Naive thymus-derived CD4-positive, alpha-beta T cell (primary cell): ENCODE data around the gene GPLD1. TPM values are rescaled to one million over a fixed set of nuclear protein-coding genes. Genes with fewer than 3 reads are reported as not detected.
"Not testable (repeated sequence)": the region's sequence is repeated elsewhere in the genome, so short reads cannot be mapped to it uniquely, and the experiment has no call there.

ENCODE experiments used
- ATAC-seq: fragments of 150-1000 bp; cut with Tn5 transposase; 2 replicates; pipeline ENCODE4 v1.10.0; 2021; ENCODE audit warnings: mild to moderate bottlenecking, moderate library complexity
- CTCF ChIA-PET: fragments of 350-600 bp; sonication (Branson Sonifier 250); formaldehyde crosslinking; loops from one replicate; lab custom pipeline; 2021; ENCODE audit warnings: antibody characterized with exemption; lab: Charles Lee
- POLR2A ChIA-PET: fragments of 350-600 bp; sonication (Branson Sonifier 250); formaldehyde crosslinking; loops from one replicate; lab custom pipeline; 2021; ENCODE audit warnings: antibody characterized with exemption, inconsistent platforms; lab: Charles Lee
- DNase-seq, 9 donors: peaks; one replicate each; pipeline versions ENCODE4 v3.0.0 to v3.0.0-alpha.2; 2020 to 2022; ENCODE audit warnings: mixed read lengths in 1 of 9
- H3K27ac ChIP-seq: one replicate; pipeline ENCODE4 v1.7.0; 2013; ENCODE audit warnings: mild to moderate bottlenecking, low read depth, low read length, moderate library complexity
- H3K27me3 ChIP-seq, 2 donors: one replicate each; pipeline ENCODE4 v1.7.0; 2013; ENCODE audit warnings: low read length in 2 of 2, mild to moderate bottlenecking in 2 of 2, moderate library complexity in 2 of 2; ENCODE audit not compliant: control insufficient read depth in 2 of 2, insufficient read depth in 2 of 2
- H3K36me3 ChIP-seq, 3 experiments: 1 replicate in 2 of 3; 2 replicates in 1 of 3; pipeline ENCODE4 v1.7.0; 2013; ENCODE audit warnings: low read length in 3 of 3, mild to moderate bottlenecking in 3 of 3, moderate library complexity in 1 of 3; ENCODE audit not compliant: insufficient read depth in 3 of 3, control insufficient read depth in 2 of 3
- H3K4me1 ChIP-seq, 2 donors: one replicate each; pipeline ENCODE4 v1.7.0; 2013; ENCODE audit warnings: low read length in 2 of 2, mild to moderate bottlenecking in 2 of 2, moderate library complexity in 1 of 2; ENCODE audit not compliant: control insufficient read depth in 2 of 2, insufficient read depth in 2 of 2
- H3K4me3 ChIP-seq: 2 replicates; pipeline ENCODE4 v1.7.0; 2013; ENCODE audit warnings: mild to moderate bottlenecking, low read length
- H3K9me3 ChIP-seq, 3 experiments: 1 replicate in 2 of 3; 2 replicates in 1 of 3; pipeline ENCODE4 v1.7.0; 2013; ENCODE audit warnings: low read length in 3 of 3; ENCODE audit not compliant: control insufficient read depth in 2 of 3
- H3K27ac Mint-ChIP-seq, 9 donors: one replicate each; pipeline ENCODE4 v1.8.0; 2020 to 2022; ENCODE audit warnings: mixed read lengths in 9 of 9, mild to moderate bottlenecking in 8 of 9, moderate library complexity in 5 of 9, inconsistent platforms in 2 of 9
- H3K27me3 Mint-ChIP-seq, 5 donors: one replicate each; pipeline ENCODE4 v1.8.0; 2021 to 2022; ENCODE audit warnings: mixed read lengths in 5 of 5, mild to moderate bottlenecking in 1 of 5
- H3K36me3 Mint-ChIP-seq, 5 donors: one replicate each; pipeline ENCODE4 v1.8.0; 2020 to 2022; ENCODE audit warnings: mixed read lengths in 5 of 5, mild to moderate bottlenecking in 3 of 5, inconsistent platforms in 1 of 5
- H3K4me1 Mint-ChIP-seq, 7 donors: one replicate each; pipeline ENCODE4 v1.8.0; 2020 to 2022; ENCODE audit warnings: mixed read lengths in 7 of 7, mild to moderate bottlenecking in 3 of 7, inconsistent platforms in 1 of 7
- H3K4me3 Mint-ChIP-seq, 10 donors: one replicate each; pipeline ENCODE4 v1.8.0; 2020 to 2022; ENCODE audit warnings: mild to moderate bottlenecking in 10 of 10, mixed read lengths in 10 of 10, moderate library complexity in 6 of 10, inconsistent platforms in 2 of 10
- H3K9me3 Mint-ChIP-seq, 11 donors: one replicate each; pipeline ENCODE4 v1.8.0; 2020 to 2022; ENCODE audit warnings: mixed read lengths in 11 of 11, mild to moderate bottlenecking in 4 of 11, inconsistent platforms in 1 of 11, moderate library complexity in 1 of 11
- intact Hi-C, 2 donors: fragments of 100-400 bp; cut with micrococcal nuclease; formaldehyde crosslinking; loops; one replicate each; pipeline ENCODE4 v1.15.1; 2023
- polyA plus RNA-seq, 2 donors: library from polyadenylated mRNA; unstranded; fragments of 300-500 nt; fragmentation: Illumina TruSeq; gene quantifications; one replicate each; pipeline ENCODE4 v1.2.3, GENCODE V29; 2021
- total RNA-seq, 6 experiments: library from RNA in 5 of 6; stranded (reverse) in 5 of 6; gene quantifications; 1 replicate in 5 of 6; 2 replicates in 1 of 6; pipeline ENCODE4 v1.2.3 and lab custom pipeline; 2021 to 2026

GPLD1 gene
- total and polyA plus RNA-seq, 7 experiments from 2014 or later, result 0.44 to 1.7 (median 0.94) TPM

- Histone ChIP-seq H3K4me3 (no peak overlapping the region), H3K27ac (no peak overlapping the region), H3K4me1 (no peaks in the 10 kb centered on the region), H3K36me3 (peaks cover 12 to 51% (median 18%) of the 10 kb centered on the region in 3 experiments), H3K27me3 (no peaks in the 10 kb centered on the region), H3K9me3 (no peaks in the 10 kb centered on the region)
- H3K4me3 Mint-ChIP-seq, result no peak overlapping the region
- H3K9me3 Mint-ChIP-seq, result no peaks in the 10 kb centered on the region
- H3K36me3 Mint-ChIP-seq, result peaks cover 10 to 30% (median 17%) of the 10 kb centered on the region in 5 donors
- intact Hi-C loops, result loop anchor here in 1 of 2 donors (10.0 kb wide), 1 partner anchor 660 kb away; no protein-coding TSS in a partner anchor
- no peaks in the 10 kb centered on the region for H3K27me3 Mint-ChIP-seq
- H3K27ac Mint-ChIP-seq, result no peak overlapping the region
- H3K4me1 Mint-ChIP-seq, result peaks cover 0 to under 1% (median 0%) of the 10 kb centered on the region in 7 donors
- CTCF ChIA-PET, result no interaction called here
- POLR2A ChIA-PET, result no interaction called here
- no peak for DNase-seq
- no peak for ATAC-seq
Measured at GRCh38 chr6:24425091-24425490, 64.3 kb downstream of the GPLD1 start.

DNA sequence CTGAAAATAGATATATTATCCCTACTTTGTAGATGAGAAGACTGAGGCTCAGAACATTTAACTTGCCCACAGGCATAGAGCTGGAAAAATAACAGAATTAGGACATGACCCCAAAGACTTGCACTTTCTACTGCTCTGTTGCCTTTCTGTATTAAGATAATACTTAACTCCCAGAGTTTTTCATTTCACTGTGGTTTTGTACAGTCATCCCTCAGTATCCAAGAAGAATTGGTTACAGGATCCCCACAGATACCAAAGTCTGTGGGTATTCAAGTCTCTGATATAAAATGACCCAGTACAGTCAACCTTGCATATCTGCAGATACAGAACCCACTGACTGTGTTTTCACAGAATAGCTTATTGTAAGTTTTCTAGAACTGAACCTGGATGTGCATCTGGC is 69.9 kb downstream of the GPLD1 start:
- Mint-ChIP-seq H3K4me3 (no peak overlapping the region), H3K27ac (no peak overlapping the region), H3K4me1 (peaks cover 0 to 3% (median 0%) of the 10 kb centered on the region in 7 donors), H3K27me3 (no peaks in the 10 kb centered on the region), H3K36me3 (peaks cover 19 to 50% (median 27%) of the 10 kb centered on the region in 5 donors), H3K9me3 (no peaks in the 10 kb centered on the region)
- Histone ChIP-seq H3K27ac (no peak overlapping the region), H3K9me3 (no peaks in the 10 kb centered on the region), H3K4me1 (no peaks in the 10 kb centered on the region), H3K36me3 (peaks cover 22 to 87% (median 25%) of the 10 kb centered on the region in 3 experiments), H3K4me3 (no peak overlapping the region), H3K27me3 (no peaks in the 10 kb centered on the region)
- ChIA-PET POLR2A (no interaction called here), CTCF (interaction anchor here (0.6 kb wide), 1 partner anchor 11 kb away, joined by 3 read pairs; no protein-coding TSS in a partner anchor)
- DNase-seq (no peak), ATAC-seq (no peak)
- intact Hi-C loops, result no loop called here

DNA sequence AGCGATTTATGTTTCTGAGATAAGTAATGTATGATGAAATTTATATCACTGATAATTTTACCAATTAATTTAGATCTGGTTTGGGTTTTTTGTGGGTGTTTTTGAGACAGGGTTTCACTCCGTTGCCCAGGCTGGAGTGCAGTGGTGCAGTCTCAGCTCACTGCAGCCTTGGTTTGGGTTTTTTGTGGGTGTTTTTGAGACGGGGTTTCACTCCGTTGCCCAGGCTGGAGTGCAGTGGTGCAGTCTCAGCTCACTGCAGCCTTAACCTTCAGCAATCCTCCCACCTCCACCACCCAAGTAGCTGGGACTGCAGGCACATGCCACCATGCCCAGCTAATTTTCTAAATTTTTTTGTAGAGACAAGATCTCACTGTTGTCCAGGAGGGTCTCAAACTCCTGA is 73.6 kb downstream of the GPLD1 start:
- intact Hi-C loops, result no loop called here
- peaks cover 0 to 7% (median 3%) of the 10 kb centered on the region in 7 donors for H3K4me1 Mint-ChIP-seq
- no peak overlapping the region for H3K4me3 ChIP-seq
- no peak overlapping the region for H3K27ac ChIP-seq
- no peak for DNase-seq
- no peak overlapping the region for H3K4me3 Mint-ChIP-seq
- ATAC-seq, result no peak
- ChIA-PET CTCF (no interaction called here), POLR2A (no interaction called here)
- H3K9me3 ChIP-seq, result no peaks in the 10 kb centered on the region
- H3K27ac Mint-ChIP-seq, result no peak overlapping the region
- H3K36me3 ChIP-seq, result peaks cover 14 to 76% (median 26%) of the 10 kb centered on the region in 3 experiments
- no peaks in the 10 kb centered on the region for H3K4me1 ChIP-seq
- H3K27me3 ChIP-seq, result no peaks in the 10 kb centered on the region
- H3K9me3 Mint-ChIP-seq, result no peaks in the 10 kb centered on the region
- H3K36me3 Mint-ChIP-seq, result peaks cover 17 to 49% (median 32%) of the 10 kb centered on the region in 5 donors
- no peaks in the 10 kb centered on the region for H3K27me3 Mint-ChIP-seq

GRCh38 chr6:24414531-24414930 is 74.8 kb downstream of the GPLD1 start:
- peaks cover 18 to 74% (median 19%) of the 10 kb centered on the region in 3 experiments for H3K36me3 ChIP-seq
- H3K4me3 ChIP-seq, H3K9me3 ChIP-seq, intact Hi-C loops, H3K4me1 Mint-ChIP-seq, DNase-seq, POLR2A ChIA-PET, H3K4me3 Mint-ChIP-seq, H3K27ac ChIP-seq, H3K9me3 Mint-ChIP-seq, H3K4me1 ChIP-seq, H3K27ac Mint-ChIP-seq, ATAC-seq, H3K27me3 ChIP-seq, H3K27me3 Mint-ChIP-seq, CTCF ChIA-PET: not testable (repeated sequence)
- peaks cover 8 to 47% (median 24%) of the 10 kb centered on the region in 5 donors for H3K36me3 Mint-ChIP-seq

DNA sequence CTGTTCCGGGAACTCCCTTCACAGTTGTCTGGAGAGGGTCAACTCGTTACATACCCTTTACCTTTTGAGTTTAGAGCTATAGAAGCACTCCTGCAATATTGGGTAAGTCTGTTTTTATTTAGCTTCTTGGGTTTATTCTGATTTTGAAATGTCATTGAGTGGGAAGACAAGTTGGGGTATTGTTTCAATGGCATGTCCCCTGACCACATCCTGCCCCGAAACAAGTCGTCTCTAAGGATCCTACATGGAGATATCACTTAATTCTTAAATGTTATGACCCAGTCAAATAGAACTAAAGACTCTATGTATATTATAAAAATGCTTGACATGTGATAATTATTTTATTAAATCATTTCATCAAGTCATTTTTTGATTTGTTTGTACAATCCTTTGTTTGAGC is 77.1 kb downstream of the GPLD1 start:
- Mint-ChIP-seq H3K4me1 (peaks cover 0 to 10% (median 6%) of the 10 kb centered on the region in 7 donors), H3K27me3 (no peaks in the 10 kb centered on the region), H3K36me3 (peaks cover 8 to 36% (median 16%) of the 10 kb centered on the region in 5 donors), H3K4me3 (no peak overlapping the region), H3K27ac (peak overlapping the region in 1 of 9 donors; percentile 49), H3K9me3 (no peaks in the 10 kb centered on the region)
- DNase-seq, result no peak
- ChIA-PET POLR2A (no interaction called here), CTCF (no interaction called here)
- Histone ChIP-seq H3K9me3 (no peaks in the 10 kb centered on the region), H3K27ac (no peak overlapping the region), H3K36me3 (peaks cover 15 to 73% (median 16%) of the 10 kb centered on the region in 3 experiments), H3K27me3 (no peaks in the 10 kb centered on the region), H3K4me1 (no peaks in the 10 kb centered on the region), H3K4me3 (no peak overlapping the region)
- intact Hi-C loops, result no loop called here
- ATAC-seq, result no peak

GRCh38 chr6:24410622-24411021 is 78.8 kb downstream of the GPLD1 start:
- H3K27me3 ChIP-seq, result no peaks in the 10 kb centered on the region
- Mint-ChIP-seq H3K9me3 (no peaks in the 10 kb centered on the region), H3K27me3 (no peaks in the 10 kb centered on the region), H3K36me3 (peaks cover 5 to 31% (median 15%) of the 10 kb centered on the region in 5 donors), H3K4me3 (no peak overlapping the region), H3K4me1 (peaks cover 0 to 10% (median 6%) of the 10 kb centered on the region in 7 donors), H3K27ac (no peak overlapping the region)
- H3K4me1 ChIP-seq, result no peaks in the 10 kb centered on the region
- ChIA-PET CTCF (no interaction called here), POLR2A (interaction anchor here (0.6 kb wide), 1 partner anchor 13 kb away, joined by 3 read pairs; no protein-coding TSS in a partner anchor)
- H3K36me3 ChIP-seq, result peaks cover 6 to 61% (median 15%) of the 10 kb centered on the region in 3 experiments
- H3K9me3 ChIP-seq, result no peaks in the 10 kb centered on the region
- DNase-seq (no peak), ATAC-seq (no peak)
- intact Hi-C loops, result no loop called here
- H3K27ac ChIP-seq, result no peak overlapping the region
- no peak overlapping the region for H3K4me3 ChIP-seq
